Progenitor cell of endocrine pancreas (in vitro differentiated cells): ENCODE results near the gene MEA1. TPM values are rescaled to one million over a fixed set of nuclear protein-coding genes. Genes with fewer than 3 reads are reported as not detected.

ENCODE experiments used
- DNase-seq: peaks from one replicate; pipeline ENCODE4 v3.0.0; 2021; ENCODE audit warnings: low spot score; ENCODE audit not compliant: unreplicated experiment
- H3K27ac Mint-ChIP-seq: 2 replicates; pipeline ENCODE4 v1.8.0; 2021; ENCODE audit warnings: mild to moderate bottlenecking, moderate library complexity, mixed read lengths
- H3K27me3 Mint-ChIP-seq: 2 replicates; pipeline ENCODE4 v1.8.0; 2021; ENCODE audit warnings: mixed read lengths
- H3K36me3 Mint-ChIP-seq: 2 replicates; pipeline ENCODE4 v1.8.0; 2022; ENCODE audit warnings: mixed read lengths; ENCODE audit not compliant: insufficient read depth
- H3K4me1 Mint-ChIP-seq: 2 replicates; pipeline ENCODE4 v1.8.0; 2021; ENCODE audit warnings: low read depth, mixed read lengths
- H3K4me3 Mint-ChIP-seq: 2 replicates; pipeline ENCODE4 v1.8.0; 2021; ENCODE audit warnings: low read depth, mild to moderate bottlenecking, moderate library complexity, mixed read lengths
- H3K9me3 Mint-ChIP-seq: 2 replicates; pipeline ENCODE4 v1.8.0; 2021; ENCODE audit warnings: low read depth, mixed read lengths
- CTCF ChIP-seq: fragments of 200-600 bp; sonication (generic); IDR thresholded peaks from one replicate; pipeline ENCODE4 v1.5.0; 2021; ENCODE audit warnings: antibody characterized with exemption, mild to moderate bottlenecking; ENCODE audit not compliant: unreplicated experiment
- total RNA-seq: library from RNA; stranded (reverse); gene quantifications from 2 replicates; pipeline ENCODE4 v1.2.1, GENCODE V29; 2021

The MEA1 gene
- total RNA-seq, 1 donor from 2014 or later: 68.4 TPM

- Mint-ChIP-seq H3K27me3 (no peaks in the 10 kb centered on the region), H3K27ac (peak overlapping the region; percentile 92), H3K4me1 (peaks cover 23% of the 10 kb centered on the region), H3K4me3 (peak overlapping the region; percentile 95), H3K9me3 (no peaks in the 10 kb centered on the region), H3K36me3 (peaks cover 13% of the 10 kb centered on the region)
- DNase-seq: no peak
- TF ChIP-seq CTCF: no peak
These were observed 39.2 kb upstream of the MEA1 start for GRCh38 chr6:43052842-43053544.

GRCh38 chr6:43052225-43052841, 38.6 kb upstream of the MEA1 start:
- Mint-ChIP-seq H3K36me3 (peaks cover 14% of the 10 kb centered on the region), H3K4me3 (peak overlapping the region; percentile 95), H3K4me1 (peaks cover 23% of the 10 kb centered on the region), H3K9me3 (no peaks in the 10 kb centered on the region), H3K27me3 (no peaks in the 10 kb centered on the region), H3K27ac (peak overlapping the region; percentile 92)
- no peak for TF ChIP-seq CTCF
- DNase-seq: no peak

GRCh38 chr6:43050981-43051380, 37.2 kb upstream of the MEA1 start:
- Mint-ChIP-seq H3K27ac (peak overlapping the region; percentile 68), H3K36me3 (peaks cover 20% of the 10 kb centered on the region)

GRCh38 chr6:43047998-43048397, 34.3 kb upstream of the MEA1 start:
- DNase-seq: no peak
- no peaks in the 10 kb centered on the region for H3K27me3 Mint-ChIP-seq
- H3K4me1 Mint-ChIP-seq: peaks cover 17% of the 10 kb centered on the region
- H3K4me3 Mint-ChIP-seq: no peak overlapping the region
- H3K27ac Mint-ChIP-seq: no peak overlapping the region
- peaks cover 27% of the 10 kb centered on the region for H3K36me3 Mint-ChIP-seq
- TF ChIP-seq CTCF: no peak
- no peaks in the 10 kb centered on the region for H3K9me3 Mint-ChIP-seq

More at GRCh38 chr6:43050981-43051380, 37.2 kb upstream of the MEA1 start:
- TF ChIP-seq CTCF: no peak
- Mint-ChIP-seq H3K4me1 (peaks cover 23% of the 10 kb centered on the region), H3K27me3 (no peaks in the 10 kb centered on the region), H3K4me3 (no peak overlapping the region), H3K9me3 (no peaks in the 10 kb centered on the region)
- no peak for DNase-seq

DNA sequence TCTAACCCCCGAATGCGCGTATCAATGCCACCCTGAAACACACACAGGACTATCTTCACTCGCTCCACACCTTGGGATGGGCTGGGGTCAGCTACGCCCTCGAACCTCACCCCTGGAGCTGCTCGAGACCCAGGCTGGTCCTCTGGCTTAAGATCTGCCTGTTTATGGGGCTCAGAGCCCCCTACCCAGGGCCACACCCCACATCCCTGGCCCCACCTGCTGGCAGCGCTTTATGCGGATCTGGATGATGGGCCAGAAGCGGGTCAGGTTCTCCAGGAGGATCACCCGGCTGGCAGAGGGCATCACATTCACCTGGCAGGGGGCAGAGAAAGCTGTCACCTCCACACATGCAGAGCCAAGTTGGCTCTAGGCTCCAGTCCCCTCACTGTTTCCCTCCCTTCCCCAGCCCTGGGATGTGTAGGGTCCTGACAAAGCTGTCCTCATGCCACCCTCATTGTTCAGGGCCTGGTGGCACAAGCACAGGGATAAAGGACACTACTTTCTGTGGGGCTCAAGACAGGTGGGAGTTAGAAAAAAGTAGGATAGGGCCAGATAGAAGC, 31.7 kb upstream of the MEA1 start:
- H3K4me3 Mint-ChIP-seq: no peak overlapping the region
- no peaks in the 10 kb centered on the region for H3K4me1 Mint-ChIP-seq
- no peak for TF ChIP-seq CTCF
- DNase-seq: no peak
- peaks cover 23% of the 10 kb centered on the region for H3K36me3 Mint-ChIP-seq
- no peak overlapping the region for H3K27ac Mint-ChIP-seq
- H3K27me3 Mint-ChIP-seq: no peaks in the 10 kb centered on the region
- H3K9me3 Mint-ChIP-seq: no peaks in the 10 kb centered on the region
